Measurements from ENCODE around the gene CDC42BPA.

The CDC42BPA gene

DNA sequence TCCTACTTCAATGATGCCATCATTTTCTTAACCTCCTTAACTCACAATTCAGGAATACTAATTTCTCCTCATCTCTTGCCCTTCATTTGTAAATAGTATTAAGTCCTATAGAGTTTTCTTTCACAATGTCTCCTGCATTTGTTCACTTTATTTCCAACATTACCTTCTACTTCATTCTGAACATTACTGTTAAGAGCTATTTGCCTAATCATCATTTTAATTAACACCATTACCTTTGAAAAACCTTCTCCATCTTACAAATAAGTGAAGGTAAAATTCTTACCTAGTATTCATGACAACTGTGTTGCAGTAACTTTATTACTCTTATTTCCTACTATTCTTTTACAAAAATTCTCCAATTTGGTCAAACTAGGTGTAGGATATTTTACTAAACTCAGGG, 240.5 kb downstream of the CDC42BPA start:
- H3K4me3 ChIP-seq (ENCODE audit: low read depth, low read length), result no peak overlapping the region
- H3K27me3 ChIP-seq (ENCODE audit: control insufficient read depth, insufficient read depth, low read length), result no peaks in the 10 kb centered on the region
- H3K9ac ChIP-seq (ENCODE audit: low read depth, low read length), result no peak overlapping the region
- peaks cover 4% of the 10 kb centered on the region for H3K4me1 ChIP-seq (ENCODE audit: control insufficient read depth, insufficient read depth, low read length)
- no peak overlapping the region for H3K27ac ChIP-seq (ENCODE audit: low read depth, low read length)
- H3K36me3 ChIP-seq (ENCODE audit: control insufficient read depth, insufficient read depth, low read length), result peaks cover 18% of the 10 kb centered on the region
- no peaks in the 10 kb centered on the region for H3K9me3 ChIP-seq (ENCODE audit: control insufficient read depth, insufficient read depth, low read length)

DNA sequence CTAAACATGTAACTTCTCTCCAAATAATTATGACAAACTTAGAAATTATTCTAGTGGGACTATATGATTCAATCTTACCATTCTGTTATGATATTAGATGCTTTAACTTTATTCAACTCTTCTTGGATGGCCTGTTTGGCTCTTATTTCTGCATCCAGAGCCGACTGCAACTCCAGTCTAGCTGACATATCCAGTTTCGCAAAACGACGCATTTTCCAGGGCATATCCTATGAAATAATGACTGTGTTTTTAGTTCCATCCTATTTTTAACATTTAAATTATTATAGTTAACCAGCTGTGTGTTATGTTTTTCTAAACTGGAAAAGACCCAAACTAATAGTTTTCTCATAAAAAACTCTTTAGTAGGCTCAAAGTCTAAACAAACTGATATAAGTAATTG, 244.5 kb downstream of the CDC42BPA start:
- no peak overlapping the region for H3K9ac ChIP-seq (ENCODE audit: low read depth, low read length)
- no peaks in the 10 kb centered on the region for H3K27me3 ChIP-seq (ENCODE audit: control insufficient read depth, insufficient read depth, low read length)
- H3K4me3 ChIP-seq (ENCODE audit: low read depth, low read length), result no peak overlapping the region
- no peak overlapping the region for H3K27ac ChIP-seq (ENCODE audit: low read depth, low read length)
- no peaks in the 10 kb centered on the region for H3K9me3 ChIP-seq (ENCODE audit: control insufficient read depth, insufficient read depth, low read length)
- H3K36me3 ChIP-seq (ENCODE audit: control insufficient read depth, insufficient read depth, low read length), result peaks cover 43% of the 10 kb centered on the region
- H3K4me1 ChIP-seq (ENCODE audit: control insufficient read depth, insufficient read depth, low read length), result peaks cover 14% of the 10 kb centered on the region

DNA sequence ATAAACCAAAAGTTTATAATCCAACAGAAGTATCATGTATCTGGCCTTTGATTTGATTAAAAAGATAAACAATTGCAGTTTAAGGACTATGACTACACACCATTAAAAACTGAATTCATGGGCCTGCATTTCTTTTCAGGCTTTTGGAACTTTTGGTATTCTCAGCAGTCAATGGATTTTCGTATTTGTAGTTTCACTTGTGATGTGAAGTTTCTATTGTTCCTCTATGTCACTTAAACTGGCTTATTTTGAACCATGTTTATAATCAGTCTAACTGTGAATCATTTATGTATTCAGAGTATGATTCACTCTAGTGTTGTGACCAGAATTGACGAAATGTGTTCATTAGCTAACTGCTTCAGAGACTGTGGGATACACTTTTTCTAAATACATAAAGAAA, 245.3 kb downstream of the CDC42BPA start:
- H3K27ac ChIP-seq (ENCODE audit: low read depth, low read length), result peak overlapping the region; percentile 26
- no peaks in the 10 kb centered on the region for H3K9me3 ChIP-seq (ENCODE audit: control insufficient read depth, insufficient read depth, low read length)
- peaks cover 14% of the 10 kb centered on the region for H3K4me1 ChIP-seq (ENCODE audit: control insufficient read depth, insufficient read depth, low read length)
- H3K36me3 ChIP-seq (ENCODE audit: control insufficient read depth, insufficient read depth, low read length), result peaks cover 48% of the 10 kb centered on the region
- H3K27me3 ChIP-seq (ENCODE audit: control insufficient read depth, insufficient read depth, low read length), result no peaks in the 10 kb centered on the region
- H3K4me3 ChIP-seq (ENCODE audit: low read depth, low read length), result no peak overlapping the region
- no peak overlapping the region for H3K9ac ChIP-seq (ENCODE audit: low read depth, low read length)

DNA sequence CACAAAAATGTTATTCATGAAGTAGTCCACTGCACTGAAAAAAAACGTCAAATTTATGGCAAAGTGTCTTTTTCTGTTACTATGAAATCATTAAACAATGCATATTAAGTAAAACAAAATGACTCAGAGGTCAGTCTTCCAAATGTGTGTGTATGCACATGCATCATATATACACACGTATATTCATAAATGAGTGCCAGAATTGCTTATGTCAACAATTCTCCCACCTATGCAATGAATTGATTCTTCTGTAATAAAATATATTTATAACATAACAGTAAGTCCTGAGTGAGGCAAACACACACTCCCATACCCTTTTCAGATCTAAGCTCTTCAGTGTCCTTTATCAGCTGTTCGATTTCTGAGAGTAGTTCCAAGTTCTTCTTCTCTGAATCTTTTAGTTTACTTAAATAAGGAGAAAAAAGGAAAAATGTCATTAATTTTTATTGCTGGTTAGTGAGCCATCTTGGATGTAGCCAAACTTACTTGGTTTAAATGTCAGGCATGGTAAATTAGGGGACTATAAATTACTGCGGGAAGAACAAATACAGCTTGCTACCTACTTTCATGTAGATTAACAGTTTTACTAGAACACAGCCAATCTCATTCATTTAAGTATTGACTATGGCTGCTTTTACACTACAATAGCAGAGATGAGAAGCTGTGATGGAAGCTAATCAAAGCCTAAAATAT, 246.3 kb downstream of the CDC42BPA start:
- Histone ChIP-seq H3K9ac (ENCODE audit: low read depth, low read length) (no peak overlapping the region), H3K4me1 (ENCODE audit: control insufficient read depth, insufficient read depth, low read length) (peaks cover 14% of the 10 kb centered on the region), H3K9me3 (ENCODE audit: control insufficient read depth, insufficient read depth, low read length) (no peaks in the 10 kb centered on the region), H3K4me3 (ENCODE audit: low read depth, low read length) (no peak overlapping the region), H3K36me3 (ENCODE audit: control insufficient read depth, insufficient read depth, low read length) (peaks cover 48% of the 10 kb centered on the region), H3K27ac (ENCODE audit: low read depth, low read length) (peak overlapping the region; percentile 26), H3K27me3 (ENCODE audit: control insufficient read depth, insufficient read depth, low read length) (no peaks in the 10 kb centered on the region)

DNA sequence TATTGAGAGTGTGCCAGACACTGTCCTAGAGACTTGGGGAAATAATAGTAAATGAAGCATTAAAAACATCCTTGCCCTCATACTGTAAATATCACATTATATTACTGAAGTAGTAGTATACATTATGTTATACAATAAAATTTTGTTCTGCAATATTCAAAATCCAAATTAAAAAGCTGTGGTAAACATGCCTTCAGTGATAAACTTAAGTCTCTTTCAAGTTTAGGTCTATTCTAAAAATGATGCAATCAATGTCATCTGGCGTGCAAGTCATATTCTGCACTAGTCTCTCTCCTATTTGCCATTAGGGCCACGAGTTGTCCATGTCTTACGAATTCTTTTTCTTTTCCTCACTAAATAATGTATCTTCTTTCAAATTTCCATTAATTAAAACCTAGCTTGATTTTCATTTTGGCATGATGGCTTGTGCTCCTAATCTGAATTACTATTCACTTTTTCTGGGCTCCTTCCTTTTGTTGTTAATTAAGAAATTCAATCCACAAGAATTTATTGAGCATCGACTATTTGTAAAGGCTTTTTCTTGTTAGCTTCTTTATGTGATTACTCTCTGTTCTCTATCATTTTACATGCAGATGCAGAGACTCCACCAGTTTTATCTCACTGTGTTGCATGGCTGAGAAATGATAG, 247.5 kb downstream of the CDC42BPA start:
- Histone ChIP-seq H3K9me3 (ENCODE audit: control insufficient read depth, insufficient read depth, low read length) (no peaks in the 10 kb centered on the region), H3K36me3 (ENCODE audit: control insufficient read depth, insufficient read depth, low read length) (peaks cover 50% of the 10 kb centered on the region), H3K27me3 (ENCODE audit: control insufficient read depth, insufficient read depth, low read length) (no peaks in the 10 kb centered on the region), H3K4me1 (ENCODE audit: control insufficient read depth, insufficient read depth, low read length) (peaks cover 14% of the 10 kb centered on the region), H3K27ac (ENCODE audit: low read depth, low read length) (no peak overlapping the region), H3K9ac (ENCODE audit: low read depth, low read length) (no peak overlapping the region), H3K4me3 (ENCODE audit: low read depth, low read length) (no peak overlapping the region)

DNA sequence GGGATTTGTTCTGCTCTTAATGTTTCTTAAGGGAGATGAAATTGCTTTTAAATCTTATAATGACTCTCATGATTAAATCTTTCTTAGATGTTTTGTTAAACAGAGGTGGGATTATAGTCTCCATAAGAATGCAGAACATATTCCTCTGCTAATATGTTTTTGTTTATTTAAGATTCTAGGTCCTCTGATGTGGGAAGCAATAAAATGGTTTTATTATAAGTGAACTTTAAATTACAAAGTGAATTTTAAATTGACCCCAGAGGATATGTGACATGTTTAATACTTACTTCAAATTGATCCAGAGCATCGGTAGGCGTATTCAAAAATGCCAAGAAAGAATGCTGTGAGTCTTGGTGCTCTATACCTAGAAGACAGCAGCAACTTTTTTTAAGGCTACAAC, 248.8 kb downstream of the CDC42BPA start:
- H3K27me3 ChIP-seq (ENCODE audit: control insufficient read depth, insufficient read depth, low read length), result no peaks in the 10 kb centered on the region
- no peak overlapping the region for H3K27ac ChIP-seq (ENCODE audit: low read depth, low read length)
- no peaks in the 10 kb centered on the region for H3K9me3 ChIP-seq (ENCODE audit: control insufficient read depth, insufficient read depth, low read length)
- no peak overlapping the region for H3K4me3 ChIP-seq (ENCODE audit: low read depth, low read length)
- peaks cover 14% of the 10 kb centered on the region for H3K4me1 ChIP-seq (ENCODE audit: control insufficient read depth, insufficient read depth, low read length)
- no peak overlapping the region for H3K9ac ChIP-seq (ENCODE audit: low read depth, low read length)
- peaks cover 52% of the 10 kb centered on the region for H3K36me3 ChIP-seq (ENCODE audit: control insufficient read depth, insufficient read depth, low read length)

DNA sequence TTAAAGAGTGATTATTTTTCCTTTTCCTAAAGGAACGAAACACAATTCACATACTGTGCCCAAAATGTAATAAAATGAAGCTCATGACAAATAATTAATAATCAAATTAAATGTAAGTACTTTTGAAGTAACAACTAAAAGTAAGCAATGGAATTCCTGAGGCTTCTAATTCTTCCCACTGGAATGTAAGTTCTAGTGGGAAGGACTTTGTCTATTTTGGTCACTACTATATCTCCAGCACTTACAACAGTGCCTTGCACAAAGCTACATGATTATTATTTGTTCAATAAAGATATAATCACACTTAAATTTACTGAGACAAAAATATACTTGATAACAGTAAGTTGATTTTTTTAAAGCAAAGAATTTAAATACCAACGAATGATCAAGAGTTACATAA, 249.4 kb downstream of the CDC42BPA start:
- Histone ChIP-seq H3K4me3 (ENCODE audit: low read depth, low read length) (no peak overlapping the region), H3K27me3 (ENCODE audit: control insufficient read depth, insufficient read depth, low read length) (no peaks in the 10 kb centered on the region), H3K4me1 (ENCODE audit: control insufficient read depth, insufficient read depth, low read length) (peaks cover 14% of the 10 kb centered on the region), H3K9me3 (ENCODE audit: control insufficient read depth, insufficient read depth, low read length) (no peaks in the 10 kb centered on the region), H3K36me3 (ENCODE audit: control insufficient read depth, insufficient read depth, low read length) (peaks cover 47% of the 10 kb centered on the region), H3K9ac (ENCODE audit: low read depth, low read length) (no peak overlapping the region), H3K27ac (ENCODE audit: low read depth, low read length) (no peak overlapping the region)

DNA sequence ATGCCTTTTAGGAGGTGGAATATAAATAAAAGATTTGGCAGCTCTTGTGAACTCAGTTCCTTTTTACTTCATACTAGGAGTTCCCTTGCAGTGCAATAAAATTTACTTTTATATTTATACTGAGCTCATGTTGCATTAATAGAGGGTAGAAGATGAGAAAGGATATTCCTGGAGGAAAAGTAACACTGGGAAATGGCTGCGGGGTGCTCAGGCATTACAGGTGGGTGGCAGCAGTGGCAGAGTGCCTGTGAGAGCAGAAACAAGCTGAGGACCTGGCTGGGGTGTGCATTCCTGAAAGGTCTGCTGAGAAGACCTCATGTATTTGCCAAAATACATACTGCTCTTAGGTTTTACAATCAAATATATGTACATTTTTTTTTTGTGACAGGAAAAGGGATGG, 251.3 kb downstream of the CDC42BPA start:
- no peaks in the 10 kb centered on the region for H3K9me3 ChIP-seq (ENCODE audit: control insufficient read depth, insufficient read depth, low read length)
- no peak overlapping the region for H3K27ac ChIP-seq (ENCODE audit: low read depth, low read length)
- H3K9ac ChIP-seq (ENCODE audit: low read depth, low read length), result no peak overlapping the region
- no peaks in the 10 kb centered on the region for H3K27me3 ChIP-seq (ENCODE audit: control insufficient read depth, insufficient read depth, low read length)
- peaks cover 40% of the 10 kb centered on the region for H3K36me3 ChIP-seq (ENCODE audit: control insufficient read depth, insufficient read depth, low read length)
- 0 out of 2 replicates have a peak, but pooled peaks cover 2% of the 10 kb centered on the region for H3K4me1 ChIP-seq (ENCODE audit: control insufficient read depth, insufficient read depth, low read length)
- H3K4me3 ChIP-seq (ENCODE audit: low read depth, low read length), result no peak overlapping the region

DNA sequence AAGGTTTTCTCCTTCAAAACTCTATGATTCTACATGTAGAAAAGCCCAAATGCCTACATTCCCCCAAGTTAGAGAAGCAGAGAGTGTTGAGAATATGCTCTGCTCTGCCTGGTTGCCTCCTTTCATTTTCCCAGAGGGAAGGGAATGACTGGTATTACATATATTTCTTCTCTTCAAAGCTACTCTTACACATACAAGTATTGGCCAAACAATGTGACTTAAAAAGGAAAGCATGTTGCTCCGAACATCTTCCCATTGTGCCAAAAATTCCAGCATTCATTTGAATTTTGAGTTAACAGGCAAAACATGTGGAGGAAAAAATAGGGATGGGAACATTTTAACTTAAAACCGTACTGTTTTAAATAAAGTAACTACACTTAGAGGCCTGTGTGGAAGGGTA, 253.0 kb downstream of the CDC42BPA start:
- no peaks in the 10 kb centered on the region for H3K9me3 ChIP-seq (ENCODE audit: control insufficient read depth, insufficient read depth, low read length)
- no peaks in the 10 kb centered on the region for H3K27me3 ChIP-seq (ENCODE audit: control insufficient read depth, insufficient read depth, low read length)
- H3K4me1 ChIP-seq (ENCODE audit: control insufficient read depth, insufficient read depth, low read length), result no peaks in the 10 kb centered on the region
- no peak overlapping the region for H3K4me3 ChIP-seq (ENCODE audit: low read depth, low read length)
- H3K36me3 ChIP-seq (ENCODE audit: control insufficient read depth, insufficient read depth, low read length), result peaks cover 27% of the 10 kb centered on the region
- no peak overlapping the region for H3K9ac ChIP-seq (ENCODE audit: low read depth, low read length)
- H3K27ac ChIP-seq (ENCODE audit: low read depth, low read length), result no peak overlapping the region

DNA sequence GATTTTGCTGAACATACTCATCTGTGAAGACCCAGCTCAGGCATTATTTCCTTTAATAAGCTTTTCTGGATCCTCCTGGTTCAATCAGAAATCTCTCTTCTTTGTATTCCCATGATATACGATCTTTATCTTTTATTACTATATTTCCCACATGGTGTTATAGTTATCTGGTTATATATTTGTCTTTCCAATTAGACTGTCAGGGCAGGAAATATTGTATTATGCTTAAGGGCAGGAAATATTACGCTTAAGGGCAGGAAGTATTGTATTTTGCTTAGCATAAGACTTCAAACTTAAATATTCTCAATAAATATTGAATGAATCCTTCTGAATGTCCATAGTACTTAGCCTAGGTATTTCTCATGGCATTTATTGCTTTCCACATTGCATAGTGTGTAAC, 256.0 kb downstream of the CDC42BPA start:
- Histone ChIP-seq H3K9ac (ENCODE audit: low read depth, low read length) (no peak overlapping the region), H3K27ac (ENCODE audit: low read depth, low read length) (no peak overlapping the region), H3K4me3 (ENCODE audit: low read depth, low read length) (no peak overlapping the region), H3K9me3 (ENCODE audit: control insufficient read depth, insufficient read depth, low read length) (no peaks in the 10 kb centered on the region), H3K27me3 (ENCODE audit: control insufficient read depth, insufficient read depth, low read length) (no peaks in the 10 kb centered on the region), H3K36me3 (ENCODE audit: control insufficient read depth, insufficient read depth, low read length) (peaks cover 11% of the 10 kb centered on the region; the same call in 1 of the 2 replicates), H3K4me1 (ENCODE audit: control insufficient read depth, insufficient read depth, low read length) (no peaks in the 10 kb centered on the region)

DNA sequence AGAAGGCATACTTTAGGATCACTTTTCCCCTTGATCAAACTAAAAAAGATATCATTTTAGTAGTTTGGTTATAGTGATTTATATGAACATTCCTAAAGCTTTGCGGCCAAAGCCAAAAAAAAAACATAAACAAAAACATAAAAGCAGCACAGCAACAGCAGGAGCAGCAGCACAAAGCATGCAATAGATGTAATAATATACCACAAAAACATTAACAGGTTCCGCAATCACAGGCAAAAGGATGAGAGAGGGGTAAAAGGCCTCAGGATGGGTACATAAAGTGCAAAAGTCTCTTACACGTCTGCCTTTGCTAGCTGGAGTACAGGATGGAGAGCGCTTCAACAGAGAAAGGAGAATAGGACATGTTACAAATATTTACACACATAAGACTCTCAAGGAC, 259.2 kb downstream of the CDC42BPA start:
- H3K27ac ChIP-seq (ENCODE audit: low read depth, low read length), result no peak overlapping the region
- no peaks in the 10 kb centered on the region for H3K4me1 ChIP-seq (ENCODE audit: control insufficient read depth, insufficient read depth, low read length)
- no peaks in the 10 kb centered on the region for H3K27me3 ChIP-seq (ENCODE audit: control insufficient read depth, insufficient read depth, low read length)
- 0 out of 2 replicates have a peak, but pooled peaks cover 3% of the 10 kb centered on the region for H3K36me3 ChIP-seq (ENCODE audit: control insufficient read depth, insufficient read depth, low read length)
- H3K4me3 ChIP-seq (ENCODE audit: low read depth, low read length), result no peak overlapping the region
- H3K9ac ChIP-seq (ENCODE audit: low read depth, low read length), result no peak overlapping the region
- H3K9me3 ChIP-seq (ENCODE audit: control insufficient read depth, insufficient read depth, low read length), result no peaks in the 10 kb centered on the region

Data from HUES48 (cell line).